ENCODE data around the gene DEXI.

Gene DEXI

GRCh38 chr16:10923146-10923649, 19.1 kb downstream of the DEXI start:
- DNase-seq = no peak

GRCh38 chr16:10922328-10923145, 19.7 kb downstream of the DEXI start:
- no peak for DNase-seq

GRCh38 chr16:10921536-10922327, 20.5 kb downstream of the DEXI start:
- no peak for DNase-seq

- DNase-seq = no peak
Measured at GRCh38 chr16:10920726-10921427, 21.4 kb downstream of the DEXI start.

GRCh38 chr16:10919003-10919351, 23.3 kb downstream of the DEXI start:
- no peak for DNase-seq

- peak; percentile 68 for DNase-seq
Measured at GRCh38 chr16:10918294-10919002, 23.8 kb downstream of the DEXI start.

GRCh38 chr16:10916534-10916933, 25.7 kb downstream of the DEXI start:
- no peak for DNase-seq

- no peak for DNase-seq
Measured at GRCh38 chr16:10911267-10911666, 31.0 kb downstream of the DEXI start.

- no peak for DNase-seq
Measured at GRCh38 chr16:10907757-10908045, 34.6 kb downstream of the DEXI start.

- DNase-seq = no peak
Measured at GRCh38 chr16:10906914-10907756, 35.1 kb downstream of the DEXI start.

GRCh38 chr16:10906482-10906881, 35.8 kb downstream of the DEXI start:
- DNase-seq = no peak

- no peak for DNase-seq
Measured at GRCh38 chr16:10902999-10903398, 39.3 kb downstream of the DEXI start.

GRCh38 chr16:10897134-10897533, 45.1 kb downstream of the DEXI start:
- no peak for DNase-seq

- no peak for DNase-seq
Measured at GRCh38 chr16:10896723-10897122, 45.5 kb downstream of the DEXI start.

- no peak for DNase-seq
Measured at GRCh38 chr16:10896165-10896564, 46.1 kb downstream of the DEXI start.

- no peak for DNase-seq
Measured at GRCh38 chr16:10895053-10895946, 47.0 kb downstream of the DEXI start.

GRCh38 chr16:10892782-10893318, 49.4 kb downstream of the DEXI start:
- DNase-seq = no peak

GRCh38 chr16:10889855-10890254, 52.4 kb downstream of the DEXI start:
- no peak for DNase-seq

- no peak for DNase-seq
Measured at GRCh38 chr16:10888320-10888937, 53.8 kb downstream of the DEXI start.

- DNase-seq = no peak
Measured at GRCh38 chr16:10885246-10885645, 57.0 kb downstream of the DEXI start.

Measured in NCI-H1694 treated with DMSO at 0.1 percent for 48 hours (cell line).